K562 (cell line): ENCODE measurements around the gene DNAJC25. TPM values are rescaled to one million over a fixed set of nuclear protein-coding genes. Genes with fewer than 3 reads are reported as not detected.
A peak's percentile ranks its signal among the peaks of the same experiment; 100 is the strongest.

Experiments
- DIDO1 ChIP-seq: fragments of 450-650 bp; IDR thresholded peaks from 2 replicates; pipeline ENCODE4 v1.6.1; 2016; ENCODE audit warnings: low read depth, missing biosample characterization, missing genetic modification characterization
- EP400 ChIP-seq: fragments of 450-650 bp; IDR thresholded peaks from 2 replicates; pipeline ENCODE4 v1.6.1; 2017; ENCODE audit warnings: antibody characterized with exemption, mild to moderate bottlenecking, moderate library complexity
- GTF2F1 ChIP-seq: IDR thresholded peaks from 2 replicates; pipeline ENCODE4 v1.6.1; 2011; ENCODE audit warnings: low read depth, low read length, improper control_type of control experiment
- HDAC1 ChIP-seq, 2 experiments: fragments of 450-650 bp; IDR thresholded peaks; 2 replicates each; pipeline ENCODE4 v1.6.1; 2016 to 2017; ENCODE audit warnings: inconsistent platforms in 1 of 2, mild to moderate bottlenecking in 1 of 2, moderate library complexity in 1 of 2
- HNRNPK ChIP-seq: fragments of 200-400 bp; formaldehyde crosslinking; IDR thresholded peaks from one replicate; pipeline ENCODE4 v1.6.1; 2018; ENCODE audit warnings: mild to moderate bottlenecking, low read depth, low read length; ENCODE audit not compliant: poor library complexity, severe bottlenecking
- KDM4B ChIP-seq, 2 experiments: fragments of 450-650 bp in 1 of 2; sonication (generic) in 1 of 2; IDR thresholded peaks; 2 replicates each; pipeline ENCODE4 v1.6.1; 2016 to 2017; ENCODE audit warnings: borderline replicate concordance in 2 of 2, antibody characterized with exemption in 1 of 2, low read depth in 1 of 2, mild to moderate bottlenecking in 1 of 2
- LEF1 ChIP-seq: fragments of 450-650 bp; IDR thresholded peaks from 2 replicates; pipeline ENCODE4 v1.6.1; 2016; ENCODE audit warnings: mild to moderate bottlenecking
- MTA1 ChIP-seq: fragments of 450-650 bp; IDR thresholded peaks from 2 replicates; pipeline ENCODE4 v1.6.1; 2017; ENCODE audit warnings: borderline replicate concordance
- RAD21 ChIP-seq, 2 experiments: fragments of 250-450 bp in 1 of 2; fragments of 450-650 bp in 1 of 2; sonication (Bioruptor Pico) in 1 of 2; formaldehyde crosslinking in 1 of 2; IDR thresholded peaks in 1 of 2; conservative IDR thresholded peaks in 1 of 2; 2 replicates each; pipeline versions ENCODE4 v1.4.0 to v1.8.0; 2020 to 2022; ENCODE audit warnings: mild to moderate bottlenecking in 2 of 2, moderate library complexity in 1 of 2
- RFX1 ChIP-seq: fragments of 450-650 bp; IDR thresholded peaks from 2 replicates; pipeline ENCODE4 v1.6.1; 2016; ENCODE audit warnings: mild to moderate bottlenecking, moderate library complexity
- WHSC1 ChIP-seq: IDR thresholded peaks from one replicate; pipeline ENCODE4 v1.6.1; 2012; ENCODE audit warnings: low read length, control low read depth, inconsistent platforms
- polyA plus RNA-seq, 8 experiments: library from polyadenylated mRNA; depleted of rRNA in 4 of 8; stranded (reverse) in 5 of 8; unstranded in 3 of 8; fragments of >200 nt; fragmentation: Nextera tagmentation in 2 of 8; fragmentation: Illumina TruSeq in 1 of 8; extraction: Ambion mirVana in 2 of 8; extraction: Trizol in 1 of 8; gene quantifications; 2 replicates each; pipeline versions ENCODE4 v1.2.1 to v1.2.3, GENCODE V29; 2011 to 2014; ENCODE audit warnings: inconsistent platforms in 1 of 8, missing spikeins in 1 of 8
- total RNA-seq, 7 experiments: library from RNA; depleted of rRNA in 6 of 7; stranded (reverse); fragments of >200 nt in 6 of 7; fragmentation: Illumina TruSeq in 2 of 7; extraction: Trizol in 2 of 7; gene quantifications; 2 replicates each; pipeline versions ENCODE4 v1.2.1 to v1.2.3, GENCODE V29; 2011 to 2021; ENCODE audit warnings: low replicate concordance in 1 of 7
- TF ChIP-seq, protein P1 (sequence below): sonication (generic); formaldehyde crosslinking; IDR thresholded peaks from 2 replicates; pipeline ENCODE4 v1.8.0; 2023; ENCODE audit warnings: mild to moderate bottlenecking, missing genetic modification reagents
- TF ChIP-seq, protein P2 (sequence below): fragments of 450-650 bp; formaldehyde crosslinking; IDR thresholded peaks from 2 replicates; pipeline ENCODE4 v1.4.0; 2020; ENCODE audit warnings: mild to moderate bottlenecking, mixed read lengths
- TF ChIP-seq, protein P3 (sequence below): IDR thresholded peaks from 2 replicates; pipeline ENCODE4 v1.6.1; 2011; ENCODE audit warnings: borderline replicate concordance, low read depth, mild to moderate bottlenecking, moderate library complexity, low read length; ENCODE audit not compliant: insufficient read depth, poor library complexity, severe bottlenecking
- TF ChIP-seq, protein P4 (sequence below): sonication (generic); formaldehyde crosslinking; IDR thresholded peaks from 2 replicates; pipeline ENCODE4 v1.8.1; 2022; ENCODE audit warnings: missing genetic modification reagents
- TF ChIP-seq, protein P5 (sequence below): fragments of 200-400 bp; formaldehyde crosslinking; IDR thresholded peaks from 2 replicates; pipeline ENCODE4 v1.6.1; 2017; ENCODE audit warnings: mild to moderate bottlenecking, low read depth, low read length, moderate library complexity

The DNAJC25 gene
- total and polyA plus RNA-seq, 9 of the 15 experiments (the other 6 are each of a cell fraction or from before 2014, with no cell fraction given) = 3.7 to 11.2 (median 7.1) TPM

DNA sequence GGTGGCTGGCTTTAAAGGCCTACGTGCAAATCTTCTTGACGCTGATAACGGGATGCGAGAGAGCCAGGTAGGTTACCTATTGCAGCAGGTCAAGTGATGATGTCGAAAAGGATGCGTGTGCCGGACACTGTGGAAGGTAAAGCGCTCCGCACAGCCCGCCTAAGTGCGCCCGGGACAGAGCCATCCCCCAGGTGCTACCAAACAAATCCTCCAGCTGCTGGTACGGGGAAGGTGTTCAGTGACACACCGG lies 245 bp upstream of the DNAJC25 start (continued):
- TF ChIP-seq, protein P1, sequence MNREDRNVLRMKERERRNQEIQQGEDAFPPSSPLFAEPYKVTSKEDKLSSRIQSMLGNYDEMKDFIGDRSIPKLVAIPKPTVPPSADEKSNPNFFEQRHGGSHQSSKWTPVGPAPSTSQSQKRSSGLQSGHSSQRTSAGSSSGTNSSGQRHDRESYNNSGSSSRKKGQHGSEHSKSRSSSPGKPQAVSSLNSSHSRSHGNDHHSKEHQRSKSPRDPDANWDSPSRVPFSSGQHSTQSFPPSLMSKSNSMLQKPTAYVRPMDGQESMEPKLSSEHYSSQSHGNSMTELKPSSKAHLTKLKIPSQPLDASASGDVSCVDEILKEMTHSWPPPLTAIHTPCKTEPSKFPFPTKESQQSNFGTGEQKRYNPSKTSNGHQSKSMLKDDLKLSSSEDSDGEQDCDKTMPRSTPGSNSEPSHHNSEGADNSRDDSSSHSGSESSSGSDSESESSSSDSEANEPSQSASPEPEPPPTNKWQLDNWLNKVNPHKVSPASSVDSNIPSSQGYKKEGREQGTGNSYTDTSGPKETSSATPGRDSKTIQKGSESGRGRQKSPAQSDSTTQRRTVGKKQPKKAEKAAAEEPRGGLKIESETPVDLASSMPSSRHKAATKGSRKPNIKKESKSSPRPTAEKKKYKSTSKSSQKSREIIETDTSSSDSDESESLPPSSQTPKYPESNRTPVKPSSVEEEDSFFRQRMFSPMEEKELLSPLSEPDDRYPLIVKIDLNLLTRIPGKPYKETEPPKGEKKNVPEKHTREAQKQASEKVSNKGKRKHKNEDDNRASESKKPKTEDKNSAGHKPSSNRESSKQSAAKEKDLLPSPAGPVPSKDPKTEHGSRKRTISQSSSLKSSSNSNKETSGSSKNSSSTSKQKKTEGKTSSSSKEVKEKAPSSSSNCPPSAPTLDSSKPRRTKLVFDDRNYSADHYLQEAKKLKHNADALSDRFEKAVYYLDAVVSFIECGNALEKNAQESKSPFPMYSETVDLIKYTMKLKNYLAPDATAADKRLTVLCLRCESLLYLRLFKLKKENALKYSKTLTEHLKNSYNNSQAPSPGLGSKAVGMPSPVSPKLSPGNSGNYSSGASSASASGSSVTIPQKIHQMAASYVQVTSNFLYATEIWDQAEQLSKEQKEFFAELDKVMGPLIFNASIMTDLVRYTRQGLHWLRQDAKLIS (CRISPR knock-in tag) = no peak; the same call in 1 of the 2 replicates
- TF ChIP-seq HNRNPK = no peak
- TF ChIP-seq WHSC1 = no peak
- TF ChIP-seq, protein P2, sequence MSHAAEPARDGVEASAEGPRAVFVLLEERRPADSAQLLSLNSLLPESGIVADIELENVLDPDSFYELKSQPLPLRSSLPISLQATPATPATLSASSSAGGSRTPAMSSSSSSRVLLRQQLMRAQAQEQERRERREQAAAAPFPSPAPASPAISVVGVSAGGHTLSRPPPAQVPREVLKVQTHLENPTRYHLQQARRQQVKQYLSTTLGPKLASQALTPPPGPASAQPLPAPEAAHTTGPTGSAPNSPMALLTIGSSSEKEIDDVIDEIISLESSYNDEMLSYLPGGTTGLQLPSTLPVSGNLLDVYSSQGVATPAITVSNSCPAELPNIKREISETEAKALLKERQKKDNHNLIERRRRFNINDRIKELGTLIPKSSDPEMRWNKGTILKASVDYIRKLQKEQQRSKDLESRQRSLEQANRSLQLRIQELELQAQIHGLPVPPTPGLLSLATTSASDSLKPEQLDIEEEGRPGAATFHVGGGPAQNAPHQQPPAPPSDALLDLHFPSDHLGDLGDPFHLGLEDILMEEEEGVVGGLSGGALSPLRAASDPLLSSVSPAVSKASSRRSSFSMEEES (CRISPR knock-in tag) = no peak
- TF ChIP-seq LEF1 = no peak
- peak; percentile 84 for TF ChIP-seq DIDO1 (tag)
- TF ChIP-seq GTF2F1 = no peak
- TF ChIP-seq, protein P3, sequence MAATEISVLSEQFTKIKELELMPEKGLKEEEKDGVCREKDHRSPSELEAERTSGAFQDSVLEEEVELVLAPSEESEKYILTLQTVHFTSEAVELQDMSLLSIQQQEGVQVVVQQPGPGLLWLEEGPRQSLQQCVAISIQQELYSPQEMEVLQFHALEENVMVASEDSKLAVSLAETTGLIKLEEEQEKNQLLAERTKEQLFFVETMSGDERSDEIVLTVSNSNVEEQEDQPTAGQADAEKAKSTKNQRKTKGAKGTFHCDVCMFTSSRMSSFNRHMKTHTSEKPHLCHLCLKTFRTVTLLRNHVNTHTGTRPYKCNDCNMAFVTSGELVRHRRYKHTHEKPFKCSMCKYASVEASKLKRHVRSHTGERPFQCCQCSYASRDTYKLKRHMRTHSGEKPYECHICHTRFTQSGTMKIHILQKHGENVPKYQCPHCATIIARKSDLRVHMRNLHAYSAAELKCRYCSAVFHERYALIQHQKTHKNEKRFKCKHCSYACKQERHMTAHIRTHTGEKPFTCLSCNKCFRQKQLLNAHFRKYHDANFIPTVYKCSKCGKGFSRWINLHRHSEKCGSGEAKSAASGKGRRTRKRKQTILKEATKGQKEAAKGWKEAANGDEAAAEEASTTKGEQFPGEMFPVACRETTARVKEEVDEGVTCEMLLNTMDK = no peak
- TF ChIP-seq MTA1 = no peak
- TF ChIP-seq RAD21 (CRISPR knock-in tag; conservative IDR thresholded peaks at IDR 0.05 in 1 of 2, IDR thresholded peaks at IDR 0.05 in 1 of 2) = no peak
- TF ChIP-seq EP400 = no peak; the same call in 1 of the 2 replicates
- no peak for TF ChIP-seq RFX1
- TF ChIP-seq, protein P4, sequence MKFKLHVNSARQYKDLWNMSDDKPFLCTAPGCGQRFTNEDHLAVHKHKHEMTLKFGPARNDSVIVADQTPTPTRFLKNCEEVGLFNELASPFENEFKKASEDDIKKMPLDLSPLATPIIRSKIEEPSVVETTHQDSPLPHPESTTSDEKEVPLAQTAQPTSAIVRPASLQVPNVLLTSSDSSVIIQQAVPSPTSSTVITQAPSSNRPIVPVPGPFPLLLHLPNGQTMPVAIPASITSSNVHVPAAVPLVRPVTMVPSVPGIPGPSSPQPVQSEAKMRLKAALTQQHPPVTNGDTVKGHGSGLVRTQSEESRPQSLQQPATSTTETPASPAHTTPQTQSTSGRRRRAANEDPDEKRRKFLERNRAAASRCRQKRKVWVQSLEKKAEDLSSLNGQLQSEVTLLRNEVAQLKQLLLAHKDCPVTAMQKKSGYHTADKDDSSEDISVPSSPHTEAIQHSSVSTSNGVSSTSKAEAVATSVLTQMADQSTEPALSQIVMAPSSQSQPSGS (CRISPR knock-in tag) = no peak
- peak; percentile 38 to 92; a peak in 3 of 4 replicates for TF ChIP-seq HDAC1 (IDR thresholded peaks at IDR 0.05)
- TF ChIP-seq, protein P5, sequence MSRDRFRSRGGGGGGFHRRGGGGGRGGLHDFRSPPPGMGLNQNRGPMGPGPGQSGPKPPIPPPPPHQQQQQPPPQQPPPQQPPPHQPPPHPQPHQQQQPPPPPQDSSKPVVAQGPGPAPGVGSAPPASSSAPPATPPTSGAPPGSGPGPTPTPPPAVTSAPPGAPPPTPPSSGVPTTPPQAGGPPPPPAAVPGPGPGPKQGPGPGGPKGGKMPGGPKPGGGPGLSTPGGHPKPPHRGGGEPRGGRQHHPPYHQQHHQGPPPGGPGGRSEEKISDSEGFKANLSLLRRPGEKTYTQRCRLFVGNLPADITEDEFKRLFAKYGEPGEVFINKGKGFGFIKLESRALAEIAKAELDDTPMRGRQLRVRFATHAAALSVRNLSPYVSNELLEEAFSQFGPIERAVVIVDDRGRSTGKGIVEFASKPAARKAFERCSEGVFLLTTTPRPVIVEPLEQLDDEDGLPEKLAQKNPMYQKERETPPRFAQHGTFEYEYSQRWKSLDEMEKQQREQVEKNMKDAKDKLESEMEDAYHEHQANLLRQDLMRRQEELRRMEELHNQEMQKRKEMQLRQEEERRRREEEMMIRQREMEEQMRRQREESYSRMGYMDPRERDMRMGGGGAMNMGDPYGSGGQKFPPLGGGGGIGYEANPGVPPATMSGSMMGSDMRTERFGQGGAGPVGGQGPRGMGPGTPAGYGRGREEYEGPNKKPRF = no peak
- TF ChIP-seq KDM4B (IDR thresholded peaks at IDR 0.05; ENCODE audit: borderline replicate concordance in 2 of 2, low read depth in 1 of 2) = 0 out of 4 replicates have a peak, but pooled peaks of 1 of the 2 experiments have one; percentile 88
